Muscle of back (tissue), 11 donors: ENCODE results near the gene SIPA1L3. TPM values are rescaled to one million over a fixed set of nuclear protein-coding genes. Genes with fewer than 3 reads are reported as not detected.

Experiments
- DNase-seq, 3 donors: peaks; one replicate each; pipeline versions ENCODE4 v3.0.0 to v3.0.0-alpha.2; 2013
- polyA plus RNA-seq, 10 donors: library from polyadenylated mRNA; unstranded; fragments of 120-200 nt; gene quantifications; one replicate each; pipeline ENCODE4 v1.2.1, GENCODE V29; 2013; ENCODE audit not compliant: insufficient read length in 10 of 10

SIPA1L3 gene
- polyA plus RNA-seq, 10 donors, result 7.1 to 13.9 (median 9.5) TPM

DNA sequence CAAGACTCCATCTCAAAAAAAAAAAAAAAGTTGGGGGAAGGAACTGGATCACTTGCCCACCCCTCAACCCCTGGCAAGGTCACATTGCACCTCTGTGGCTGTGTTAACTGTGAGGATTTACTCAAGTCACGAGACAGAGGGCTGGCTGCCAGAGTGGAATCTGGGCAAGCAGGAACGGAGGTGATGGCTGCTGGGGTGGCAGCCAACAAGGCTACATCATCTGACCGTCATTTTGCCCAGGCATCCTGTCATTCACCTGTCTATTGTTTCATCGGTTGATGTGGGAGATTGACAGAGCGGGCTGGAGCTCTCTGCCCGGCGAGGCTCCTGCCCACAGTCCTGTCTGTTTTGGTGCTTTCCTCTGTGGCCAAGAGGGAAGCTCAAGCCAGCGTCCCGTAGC lies 241.3 kb downstream of the SIPA1L3 start:
- DNase-seq, result no peak

GRCh38 chr19:38149661-38150061 lies 242.7 kb downstream of the SIPA1L3 start:
- peak in 2 of 3 donors; percentile 31 to 48 for DNase-seq

DNA sequence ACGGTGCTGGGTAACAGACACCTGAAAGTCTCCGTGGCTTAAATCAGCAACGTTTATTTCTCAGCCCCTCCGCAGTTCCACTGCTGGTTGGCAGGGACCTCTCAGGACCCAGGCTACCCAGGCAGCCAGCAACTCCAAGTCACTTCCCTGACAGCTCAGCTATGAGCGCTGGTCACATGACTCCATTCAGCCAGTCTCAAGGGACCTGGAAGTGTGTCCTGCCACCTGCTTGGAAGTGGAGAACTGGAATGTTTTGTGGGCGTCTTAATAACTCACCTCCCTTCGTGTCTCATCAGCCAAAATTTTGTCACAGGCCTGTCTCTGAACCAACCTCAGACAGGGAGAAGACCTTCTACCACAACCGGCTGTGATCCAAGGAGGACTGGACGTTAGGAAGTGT lies 244.2 kb downstream of the SIPA1L3 start:
- DNase-seq, result no peak

DNA sequence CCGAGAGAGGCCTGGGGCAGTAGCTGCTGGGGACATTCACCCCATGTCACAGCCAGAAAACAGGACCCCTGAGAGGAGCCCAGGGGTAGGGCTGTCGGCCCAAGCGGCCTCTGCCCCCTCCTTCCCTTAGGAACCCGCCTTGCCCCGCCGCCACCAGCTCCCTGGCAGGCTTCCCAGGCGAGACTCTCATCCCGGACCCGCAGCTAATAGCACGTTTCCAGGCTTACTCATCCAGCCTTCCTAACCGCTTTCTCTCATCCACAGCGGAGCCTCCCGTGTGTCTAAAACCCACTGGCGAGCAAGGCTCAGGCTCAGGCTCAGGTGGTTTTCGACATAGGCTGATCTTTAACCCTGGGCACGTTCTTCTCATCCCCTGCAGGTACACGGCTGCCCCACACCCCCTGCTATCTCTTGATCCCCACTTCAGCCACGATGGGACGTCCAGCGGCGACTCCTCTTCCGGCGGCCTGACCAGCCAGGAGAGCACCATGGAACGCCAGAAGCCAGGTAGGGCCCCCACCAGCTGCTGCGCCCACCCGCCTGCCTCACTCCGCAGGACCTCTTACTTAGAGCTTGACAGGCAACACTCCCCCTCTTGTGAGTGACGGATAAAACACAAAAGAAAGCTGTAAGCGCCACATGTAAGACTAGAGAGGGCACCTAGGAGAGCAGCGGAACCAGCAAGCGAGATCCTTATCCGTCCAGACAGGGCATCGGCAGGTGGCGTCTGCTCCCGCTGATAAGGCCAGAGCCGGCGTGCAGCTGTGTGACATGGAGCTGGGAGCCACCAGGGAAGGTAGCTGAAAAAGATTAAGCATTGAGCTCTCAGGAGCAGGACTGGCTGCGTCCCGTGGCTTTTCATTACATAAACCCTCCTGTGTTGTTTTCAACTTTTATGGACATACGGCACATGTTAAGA lies 245.7 kb downstream of the SIPA1L3 start:
- no peak for DNase-seq

DNA sequence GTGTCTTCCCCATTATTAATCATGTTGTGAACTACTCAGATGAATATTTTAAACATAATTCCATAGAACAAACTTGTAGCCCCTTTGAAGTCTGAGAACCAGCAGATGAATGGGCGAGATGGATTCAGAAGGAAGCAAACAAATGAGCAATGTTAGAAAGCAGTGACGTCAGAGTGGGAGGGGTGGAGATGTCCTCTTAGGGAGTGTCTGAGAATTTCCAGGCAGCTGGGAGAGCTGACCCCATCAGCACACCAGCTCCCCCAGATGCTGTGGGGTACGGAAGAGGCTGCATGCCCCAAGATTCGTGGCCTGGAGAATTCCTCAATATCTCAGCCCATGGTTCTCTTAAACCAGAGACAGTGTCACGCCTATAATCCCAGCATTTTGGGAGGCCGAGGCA lies 248.4 kb downstream of the SIPA1L3 start:
- peak in 1 of 3 donors; percentile 42 for DNase-seq

DNA sequence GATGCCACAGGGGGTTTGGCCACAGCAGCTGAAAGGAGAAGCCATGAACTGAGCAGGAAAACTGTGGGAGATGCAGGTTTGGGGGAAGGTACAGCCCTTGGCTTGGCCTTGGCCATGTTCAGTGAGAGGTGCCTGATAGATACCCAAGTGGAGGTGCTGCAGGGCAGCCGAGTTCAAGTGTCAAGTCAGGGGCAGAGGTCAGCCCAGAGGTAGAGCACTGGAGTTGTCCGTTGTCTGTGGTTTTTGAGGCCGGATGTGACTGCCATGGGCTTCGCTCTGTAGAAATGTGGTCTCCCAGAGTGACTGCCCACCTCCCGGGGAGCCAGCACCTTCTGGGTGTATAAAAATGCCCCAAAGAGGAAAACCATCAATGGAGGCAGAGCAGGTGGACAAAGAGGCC lies 251.7 kb downstream of the SIPA1L3 start:
- no peak for DNase-seq

DNA sequence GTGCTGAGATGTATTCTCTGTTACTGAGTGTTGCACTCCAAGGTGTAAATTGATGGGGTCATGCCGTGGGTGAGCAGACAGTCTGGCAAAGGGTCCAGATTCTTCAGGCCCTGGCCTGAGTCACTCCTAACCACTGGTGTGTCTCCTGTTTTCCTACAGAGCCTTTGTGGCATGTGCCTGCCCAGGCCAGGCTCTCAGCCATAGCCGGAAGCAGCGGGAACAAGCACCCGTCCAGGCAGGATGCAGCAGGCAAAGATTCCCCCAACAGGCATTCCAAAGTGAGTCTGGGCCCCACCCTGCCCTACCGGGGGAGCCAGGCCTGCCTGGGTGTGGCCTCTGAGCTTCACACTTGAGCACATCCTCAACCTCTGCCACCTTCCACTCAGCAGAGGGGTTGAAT lies 255.1 kb downstream of the SIPA1L3 start:
- no peak for DNase-seq

GRCh38 chr19:38162632-38163031 lies 255.6 kb downstream of the SIPA1L3 start:
- no peak for DNase-seq

DNA sequence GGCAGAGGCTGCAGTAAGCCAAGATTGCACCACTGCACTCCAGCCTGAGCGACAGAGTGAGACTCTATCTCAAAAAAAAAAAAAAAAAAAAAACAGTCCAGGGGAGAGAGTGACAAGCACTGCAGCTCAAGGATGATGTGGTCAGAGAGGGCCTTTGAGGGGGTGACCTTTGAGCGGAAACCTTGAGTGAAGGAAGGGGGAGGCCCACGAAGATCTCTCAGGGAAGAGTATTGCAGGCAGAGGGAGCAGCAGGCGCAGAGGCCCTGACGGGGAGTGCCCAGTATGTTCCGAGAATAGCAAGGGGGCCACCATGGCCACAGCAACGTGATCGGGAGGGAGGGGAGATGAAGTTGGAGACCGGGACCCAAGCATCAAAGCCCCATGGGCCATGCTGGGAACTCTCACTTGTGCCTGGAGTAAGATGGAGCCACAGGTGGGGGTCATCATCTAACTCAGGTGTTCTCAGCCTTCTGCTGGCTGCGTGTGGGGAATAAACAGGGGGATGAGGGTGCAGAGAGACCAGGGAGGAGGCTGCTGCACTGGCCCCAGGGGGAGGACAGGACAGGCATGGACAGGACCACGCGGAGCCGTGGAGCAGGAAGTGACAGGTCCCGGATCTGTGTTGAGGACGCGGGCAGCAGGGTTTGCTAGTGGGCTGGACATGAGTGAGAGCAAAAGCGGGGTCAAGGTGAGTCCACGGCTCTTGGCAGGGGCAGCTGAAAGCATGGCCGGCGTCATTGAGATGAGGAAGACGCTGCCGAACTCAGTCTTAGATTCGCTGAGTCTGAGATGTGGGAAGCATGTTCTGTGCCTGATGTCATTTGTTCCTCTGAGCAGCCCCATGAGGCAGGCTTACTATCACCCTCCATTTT lies 256.6 kb downstream of the SIPA1L3 start:
- DNase-seq, result no peak

- no peak for DNase-seq
These were observed 257.5 kb downstream of the SIPA1L3 start for GRCh38 chr19:38164526-38164925.

GRCh38 chr19:38165335-38165734 lies 258.3 kb downstream of the SIPA1L3 start:
- DNase-seq, result no peak

- no peak for DNase-seq
These were observed 261.6 kb downstream of the SIPA1L3 start for GRCh38 chr19:38168637-38169036.

DNA sequence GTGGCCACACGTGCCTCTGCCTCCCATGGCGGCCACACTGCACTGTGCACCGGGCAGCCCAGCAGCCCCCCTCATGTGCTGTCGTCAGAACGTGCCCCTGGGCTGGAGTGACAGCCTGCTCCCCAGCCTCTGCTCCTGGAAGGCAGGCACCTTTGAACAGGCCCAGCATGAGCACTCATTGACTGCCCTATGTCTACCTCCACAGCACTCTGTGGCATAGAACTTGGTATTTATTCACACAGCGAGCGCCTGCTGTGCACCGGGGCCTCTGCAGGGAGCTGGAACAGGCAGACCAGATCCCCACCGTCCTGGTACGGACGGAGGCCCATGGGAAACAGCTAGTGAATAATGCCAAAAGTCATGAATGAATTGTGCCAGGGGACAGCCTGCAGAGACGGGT lies 263.3 kb downstream of the SIPA1L3 start:
- DNase-seq, result no peak

DNA sequence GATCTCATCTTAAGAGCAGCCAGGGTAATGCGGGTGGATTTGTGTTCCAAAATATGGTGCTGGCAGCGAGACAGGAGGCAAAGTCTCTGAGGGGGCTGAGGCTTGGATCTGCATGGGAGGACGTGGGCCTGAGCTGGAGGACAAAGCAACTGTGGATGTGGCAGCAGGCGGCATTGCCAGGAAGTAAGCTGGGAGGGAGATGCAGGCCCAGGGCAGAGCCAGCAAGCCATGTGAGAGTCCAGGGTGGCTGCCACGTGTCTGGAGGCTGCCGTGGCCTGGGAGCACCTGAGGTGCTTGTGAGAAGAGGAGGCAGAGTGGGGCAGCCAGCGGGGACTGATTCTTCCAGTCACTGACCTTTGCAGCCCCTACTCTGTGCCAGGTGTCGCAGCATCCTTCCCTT lies 265.0 kb downstream of the SIPA1L3 start:
- peak in 1 of 3 donors; percentile 44 for DNase-seq

DNA sequence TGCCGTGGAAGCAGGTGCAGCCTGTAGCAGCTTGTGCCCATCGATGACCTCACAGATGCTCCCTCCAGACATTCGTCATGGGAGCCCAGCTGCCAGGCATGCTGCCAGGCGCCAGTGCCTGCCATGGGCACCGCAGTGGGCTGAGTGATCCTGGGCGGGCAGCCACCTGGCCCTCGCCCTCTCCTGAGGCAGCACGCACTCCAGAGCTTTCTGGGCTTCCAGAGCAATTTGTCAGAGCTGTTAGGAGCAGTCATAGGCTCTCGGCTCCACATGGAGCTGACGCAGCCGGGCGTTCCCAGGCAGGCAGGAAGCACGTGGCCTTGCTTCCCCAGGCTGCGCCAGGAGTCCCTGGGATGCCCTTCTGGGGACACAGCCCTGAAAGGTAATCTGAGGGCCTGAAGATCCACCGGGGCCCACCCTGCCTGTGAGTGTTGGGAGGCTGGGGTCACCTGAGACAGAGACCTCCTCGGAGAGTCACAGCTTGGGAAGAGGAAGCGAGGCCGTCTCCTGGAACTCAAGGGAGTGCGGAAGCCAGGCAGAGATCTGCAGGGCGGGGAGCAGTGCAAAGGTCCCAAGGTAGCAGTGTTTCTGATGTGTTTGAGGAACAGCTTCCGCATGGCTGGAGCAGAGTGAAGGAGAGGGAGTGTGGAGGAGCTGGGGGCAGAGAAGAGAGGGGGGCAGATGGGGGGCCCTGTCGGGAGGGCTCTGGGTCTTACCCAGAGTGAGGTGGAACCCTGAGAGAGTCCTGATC lies 266.5 kb downstream of the SIPA1L3 start:
- DNase-seq, result peak; percentile 69 to 84 (median 81)

- no peak for DNase-seq
These were observed 268.4 kb downstream of the SIPA1L3 start for GRCh38 chr19:38175422-38175821.

- no peak for DNase-seq
These were observed 273.1 kb downstream of the SIPA1L3 start for GRCh38 chr19:38180071-38180470.

GRCh38 chr19:38182536-38183210 lies 275.7 kb downstream of the SIPA1L3 start:
- no peak for DNase-seq

- peak in 2 of 3 donors; percentile 46 to 78 for DNase-seq
These were observed 276.4 kb downstream of the SIPA1L3 start for GRCh38 chr19:38183251-38183897.

DNA sequence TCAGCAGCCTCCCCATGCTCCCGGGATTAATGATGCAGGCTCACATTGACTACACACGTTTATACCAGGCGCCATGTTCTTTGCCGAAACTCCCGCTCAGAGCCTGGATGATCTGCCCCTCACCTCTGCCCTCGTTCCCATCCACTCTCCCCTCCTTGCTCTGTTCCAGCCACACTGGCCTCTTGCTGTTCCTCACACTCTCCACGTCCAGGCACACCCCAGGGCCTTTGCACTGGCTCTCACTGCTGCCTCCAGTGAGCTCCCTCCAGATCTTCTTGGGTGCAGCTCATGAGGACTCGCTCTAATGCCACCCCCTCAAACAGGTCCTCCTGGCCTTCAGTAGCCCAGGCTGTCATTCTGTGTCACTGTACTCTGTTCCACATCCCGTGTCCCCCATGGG lies 277.8 kb downstream of the SIPA1L3 start:
- no peak for DNase-seq

GRCh38 chr19:38185562-38185961 lies 278.6 kb downstream of the SIPA1L3 start:
- no peak for DNase-seq
